GM04503 (cell line): Measurements from ENCODE around the gene HES5.

ENCODE experiments used
- DNase-seq: peaks from one replicate; pipeline ENCODE4 v3.0.0-alpha.2; 2012; ENCODE audit warnings: low read depth

Gene HES5

GRCh38 chr1:2479186-2479585, 50.9 kb downstream of the HES5 start:
- DNase-seq: no peak
